Endothelial cell of umbilical vein (primary cell): ENCODE data around the gene STK24. TPM values are rescaled to one million over a fixed set of nuclear protein-coding genes. Genes with fewer than 3 reads are reported as not detected.
A peak's percentile ranks its signal among the peaks of the same experiment; 100 is the strongest.

Experiments
- BruUV-seq: library from RNA; stranded (reverse); fragments of 400-500 nt; replicated peaks from 2 replicates; lab custom pipeline; 2021; lab: Mats Ljungman, UMichigan
- CTCF ChIA-PET: fragments of 300-600, 350-600 bp; sonication (Branson Sonifier 250); formaldehyde crosslinking; loops from one replicate; lab custom pipeline; 2021; ENCODE audit warnings: antibody characterized with exemption, inconsistent platforms; lab: Charles Lee
- POLR2A ChIA-PET: fragments of 300-600, 350-600 bp; sonication (Branson Sonifier 250); formaldehyde crosslinking; loops from one replicate; lab custom pipeline; 2021; ENCODE audit warnings: antibody characterized with exemption, inconsistent platforms; lab: Charles Lee
- DNase-seq: peaks from one replicate; pipeline ENCODE4 v3.0.0-alpha.2; 2011; ENCODE audit warnings: low read depth, low spot score
- FAIRE-seq: peaks from 2 replicates; lab custom pipeline; 2011; peaks lifted over from hg19 to GRCh38; lab: Jason Lieb, UNC
- H2AFZ ChIP-seq: 2 replicates; pipeline ENCODE4 v1.6.0; 2012; ENCODE audit warnings: low read depth, low read length, control low read depth, inconsistent platforms
- H3K27ac ChIP-seq: 2 replicates; pipeline ENCODE4 v1.5.1; 2011; ENCODE audit warnings: low read depth, mild to moderate bottlenecking, control low read depth, low read length, moderate library complexity; ENCODE audit not compliant: insufficient read depth
- H3K27me3 ChIP-seq, 2 experiments: 2 replicates each; pipeline versions ENCODE4 v1.6.0 to v1.6.1; 2011; ENCODE audit warnings: low read length in 2 of 2, mixed read lengths in 1 of 2; ENCODE audit not compliant: control insufficient read depth in 2 of 2, insufficient read depth in 2 of 2
- H3K36me3 ChIP-seq, 2 experiments: 2 replicates in 1 of 2; 3 replicates in 1 of 2; pipeline ENCODE4 v1.5.1; 2011; ENCODE audit warnings: low read length in 2 of 2, mild to moderate bottlenecking in 1 of 2, moderate library complexity in 1 of 2; ENCODE audit not compliant: control insufficient read depth in 2 of 2, insufficient read depth in 2 of 2; ENCODE audit errors: extremely low read depth in 1 of 2
- H3K4me1 ChIP-seq: 3 replicates; pipeline ENCODE4 v1.5.1; 2011; ENCODE audit warnings: mild to moderate bottlenecking, low read length; ENCODE audit not compliant: control insufficient read depth, insufficient read depth; ENCODE audit errors: extremely low read depth
- H3K4me2 ChIP-seq: 2 replicates; pipeline ENCODE4 v1.6.1; 2011; ENCODE audit warnings: low read length, control low read depth, mixed read lengths; ENCODE audit not compliant: insufficient read depth
- H3K4me3 ChIP-seq, 3 experiments: fragments of 200-600 bp in 1 of 3; sonication (generic), shearing (Covaris generic) in 1 of 3; replicated peaks in 1 of 3; 2 replicates each; pipeline ENCODE4 v1.5.1; 2011 to 2016; ENCODE audit warnings: control low read depth in 3 of 3, low read length in 3 of 3, mild to moderate bottlenecking in 2 of 3, inconsistent platforms in 1 of 3, low read depth in 1 of 3, moderate library complexity in 1 of 3; ENCODE audit not compliant: insufficient read depth in 1 of 3
- H3K79me2 ChIP-seq: 2 replicates; pipeline ENCODE4 v1.6.0; 2012; ENCODE audit warnings: low read length, inconsistent platforms; ENCODE audit not compliant: control insufficient read depth, insufficient read depth
- H3K9ac ChIP-seq: replicated peaks from 2 replicates; pipeline ENCODE3; 2011; ENCODE audit warnings: low read length, control low read depth; ENCODE audit not compliant: insufficient read depth; ENCODE audit errors: extremely low read depth
- H3K9me1 ChIP-seq: replicated peaks from 3 replicates; pipeline ENCODE4 v1.6.0; 2011; ENCODE audit warnings: mild to moderate bottlenecking, low read length; ENCODE audit not compliant: control insufficient read depth, insufficient read depth; ENCODE audit errors: extremely low read depth
- H3K9me3 ChIP-seq: replicated peaks from 2 replicates; pipeline ENCODE4 v1.5.1; 2012; ENCODE audit warnings: low read length, inconsistent platforms; ENCODE audit not compliant: control insufficient read depth, insufficient read depth
- H4K20me1 ChIP-seq: replicated peaks from 2 replicates; pipeline ENCODE3; 2011; ENCODE audit warnings: mild to moderate bottlenecking, low read length; ENCODE audit not compliant: control insufficient read depth, insufficient read depth; ENCODE audit errors: extremely low read depth
- EZH2 ChIP-seq: IDR thresholded peaks from 2 replicates; pipeline ENCODE4 v1.6.1; 2012; ENCODE audit warnings: borderline replicate concordance, low read depth, mild to moderate bottlenecking, moderate library complexity, low read length, inconsistent platforms; ENCODE audit not compliant: severe bottlenecking
- FOS ChIP-seq: IDR thresholded peaks from 2 replicates; pipeline ENCODE4 v1.6.1; 2011; ENCODE audit warnings: mild to moderate bottlenecking, low read length, moderate library complexity, borderline replicate concordance; ENCODE audit not compliant: insufficient read depth
- GATA2 ChIP-seq: IDR thresholded peaks from 2 replicates; pipeline ENCODE4 v1.7.0; 2011; ENCODE audit warnings: low read depth, mild to moderate bottlenecking, moderate library complexity, mixed read lengths, low read length; ENCODE audit not compliant: insufficient read length, insufficient read depth
- JUN ChIP-seq: IDR thresholded peaks from 2 replicates; pipeline ENCODE4 v1.6.1; 2011; ENCODE audit warnings: borderline replicate concordance, low read depth; ENCODE audit not compliant: insufficient read length, insufficient read depth
- MAX ChIP-seq: IDR thresholded peaks from 2 replicates; pipeline ENCODE4 v1.6.1; 2011; ENCODE audit not compliant: insufficient read depth, insufficient read length
- MYC ChIP-seq: IDR thresholded peaks from one replicate; pipeline ENCODE4 v1.6.1; 2011; ENCODE audit warnings: mild to moderate bottlenecking, low read depth, low read length
- POLR2A ChIP-seq: IDR thresholded peaks from 2 replicates; pipeline ENCODE4 v1.6.1; 2012; ENCODE audit warnings: low read depth, mild to moderate bottlenecking, control low read depth, low read length
- POLR2AphosphoS5 ChIP-seq: IDR thresholded peaks from 2 replicates; pipeline ENCODE4 v1.6.1; 2012; ENCODE audit warnings: low read depth, mild to moderate bottlenecking, control low read depth, low read length, moderate library complexity; ENCODE audit not compliant: insufficient read depth
- dilution Hi-C: fragments of 300-500 bp; cut with MboI; formaldehyde crosslinking; loops from one replicate; pipeline ENCODE4 v1.15.0; 2019; ENCODE audit warnings: low sequenced_read_pairs; ENCODE audit not compliant: extremely low pct_ligation_motif_present
- intact Hi-C: fragments of 100-400 bp; cut with micrococcal nuclease; formaldehyde crosslinking; loops from one replicate; pipeline ENCODE4 v1.10.0; 2022
- polyA plus RNA-seq, 4 experiments: library from polyadenylated mRNA; depleted of rRNA in 3 of 4; stranded (reverse) in 3 of 4; unstranded in 1 of 4; fragments of >200 nt; gene quantifications; 2 replicates each; pipeline versions ENCODE4 v1.2.1 to v1.2.3, GENCODE V29; 2011 to 2012; ENCODE audit warnings: missing spikeins in 1 of 4
- total RNA-seq: library from RNA; stranded (reverse); gene quantifications from 2 replicates; pipeline ENCODE4 v1.2.3, GENCODE V29; 2021
- TF ChIP-seq, protein P1 (sequence below), 2 donors: IDR thresholded peaks; 1 replicate in 1 of 2; 2 replicates in 1 of 2; pipeline ENCODE4 v1.5.1; 2011; ENCODE audit warnings: low read length in 2 of 2, mild to moderate bottlenecking in 2 of 2, moderate library complexity in 2 of 2, control low read depth in 1 of 2, inconsistent platforms in 1 of 2, low read depth in 1 of 2; ENCODE audit not compliant: insufficient read depth in 1 of 2; ENCODE audit errors: extremely low read depth in 1 of 2

Gene STK24
- total and polyA plus RNA-seq, 2 donors (not counting 3 experiments of a cell fraction or from before 2014, with no cell fraction given): 43.3 to 100 TPM

DNA sequence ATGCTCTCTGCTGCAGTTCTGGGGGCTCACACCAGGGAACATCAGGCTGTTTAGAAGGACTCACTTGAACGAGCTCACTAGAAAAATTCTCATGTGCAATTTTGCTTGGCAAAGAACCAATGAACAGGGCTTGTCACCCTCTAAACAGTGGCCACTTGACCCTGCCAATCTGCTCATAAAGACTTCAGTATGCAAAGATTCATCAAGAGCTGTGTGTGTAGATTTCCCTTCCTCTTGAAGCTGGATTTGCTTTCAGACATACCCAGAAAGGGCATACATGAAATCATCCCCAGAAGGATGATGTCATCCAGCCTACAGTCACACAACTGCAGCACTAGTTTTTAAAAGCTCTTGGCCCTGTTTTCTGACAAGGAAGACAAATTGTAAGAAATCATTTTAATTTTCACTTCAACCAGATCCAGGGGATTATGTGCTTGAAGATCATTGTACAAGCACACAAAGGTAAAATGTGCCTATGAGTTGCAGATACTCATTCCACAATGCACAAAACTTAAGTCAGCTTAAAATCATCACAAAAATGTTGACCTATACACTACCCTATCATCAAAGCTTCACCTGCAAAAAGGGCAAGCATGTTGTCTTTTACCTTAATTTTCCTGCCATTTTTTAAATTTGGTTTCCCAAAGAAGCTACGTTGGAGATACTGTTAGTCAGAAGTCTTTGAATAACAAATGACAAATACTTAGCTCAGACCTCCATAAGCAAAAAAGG, 5.2 kb upstream of the STK24 start:
- H3K9ac ChIP-seq: no peak overlapping the region
- H3K27ac ChIP-seq: no peak overlapping the region
- POLR2A ChIA-PET: interaction anchor here (1.6 kb wide), 1 partner anchor 98 kb away, joined by 3 read pairs; no protein-coding TSS in a partner anchor
- H3K4me2 ChIP-seq: no peak overlapping the region
- CTCF ChIA-PET: interaction anchor here (0.7 to 1.6 kb wide), 10 partner anchors 9 to 136 kb away, joined by 3 to 9 read pairs (median 4); no protein-coding TSS in a partner anchor
- dilution Hi-C loops (loop anchor here (10.0 kb wide), 1 partner anchor 77 kb away; no protein-coding TSS in a partner anchor), intact Hi-C loops (no loop called here)
- TF ChIP-seq MYC: no peak
- TF ChIP-seq POLR2AphosphoS5: no peak
- TF ChIP-seq JUN: peak; percentile 28
- peak; percentile 36 for TF ChIP-seq FOS
- BruUV-seq: no TSS peak
- no peak overlapping the region for H2AFZ ChIP-seq
- FAIRE-seq: peak; percentile 47
- H3K4me1 ChIP-seq: peaks cover 7% of the 10 kb centered on the region
- H3K9me1 ChIP-seq: no peaks in the 10 kb centered on the region
- no peaks in the 10 kb centered on the region for H4K20me1 ChIP-seq
- no peaks in the 10 kb centered on the region for H3K79me2 ChIP-seq
- H3K4me3 ChIP-seq: no peak overlapping the region
- peak; percentile 39 for DNase-seq
- no peaks in the 10 kb centered on the region for H3K9me3 ChIP-seq
- H3K27me3 ChIP-seq: no peaks in the 10 kb centered on the region
- no peaks in the 10 kb centered on the region for H3K36me3 ChIP-seq

GRCh38 chr13:98581381-98581780, 4.5 kb upstream of the STK24 start:
- Histone ChIP-seq H3K4me2 (no peak overlapping the region), H3K79me2 (peaks cover 2% of the 10 kb centered on the region), H3K4me3 (no peak overlapping the region), H3K9ac (no peak overlapping the region), H3K27ac (no peak overlapping the region), H3K9me3 (no peaks in the 10 kb centered on the region), H4K20me1 (no peaks in the 10 kb centered on the region), H3K4me1 (peaks cover 7% of the 10 kb centered on the region), H3K27me3 (no peaks in the 10 kb centered on the region), H3K36me3 (no peaks in the 10 kb centered on the region), H3K9me1 (no peaks in the 10 kb centered on the region), H2AFZ (no peak overlapping the region)
- DNase-seq (no peak), FAIRE-seq (no peak)
- dilution Hi-C loops (loop anchor here (10.0 kb wide), 1 partner anchor 77 kb away; no protein-coding TSS in a partner anchor), intact Hi-C loops (no loop called here)
- BruUV-seq: no TSS peak
- TF ChIP-seq GATA2 (no peak), MAX (no peak), FOS (no peak), JUN (no peak), EZH2 (no peak), MYC (no peak), POLR2AphosphoS5 (no peak), POLR2A (no peak)
- TF ChIP-seq, protein P1, sequence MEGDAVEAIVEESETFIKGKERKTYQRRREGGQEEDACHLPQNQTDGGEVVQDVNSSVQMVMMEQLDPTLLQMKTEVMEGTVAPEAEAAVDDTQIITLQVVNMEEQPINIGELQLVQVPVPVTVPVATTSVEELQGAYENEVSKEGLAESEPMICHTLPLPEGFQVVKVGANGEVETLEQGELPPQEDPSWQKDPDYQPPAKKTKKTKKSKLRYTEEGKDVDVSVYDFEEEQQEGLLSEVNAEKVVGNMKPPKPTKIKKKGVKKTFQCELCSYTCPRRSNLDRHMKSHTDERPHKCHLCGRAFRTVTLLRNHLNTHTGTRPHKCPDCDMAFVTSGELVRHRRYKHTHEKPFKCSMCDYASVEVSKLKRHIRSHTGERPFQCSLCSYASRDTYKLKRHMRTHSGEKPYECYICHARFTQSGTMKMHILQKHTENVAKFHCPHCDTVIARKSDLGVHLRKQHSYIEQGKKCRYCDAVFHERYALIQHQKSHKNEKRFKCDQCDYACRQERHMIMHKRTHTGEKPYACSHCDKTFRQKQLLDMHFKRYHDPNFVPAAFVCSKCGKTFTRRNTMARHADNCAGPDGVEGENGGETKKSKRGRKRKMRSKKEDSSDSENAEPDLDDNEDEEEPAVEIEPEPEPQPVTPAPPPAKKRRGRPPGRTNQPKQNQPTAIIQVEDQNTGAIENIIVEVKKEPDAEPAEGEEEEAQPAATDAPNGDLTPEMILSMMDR (IDR thresholded peaks at IDR 0.05; ENCODE audit: extremely low read depth in 1 of 2, insufficient read depth in 1 of 2, low read depth in 1 of 2, low read length in 2 of 2): no peak
- POLR2A ChIA-PET: interaction anchor here (1.6 kb wide), 1 partner anchor 97 kb away, joined by 3 read pairs; no protein-coding TSS in a partner anchor
- CTCF ChIA-PET: interaction anchor here (1.2 to 2.0 kb wide), 3 partner anchors 24 to 72 kb away, joined by 3 to 6 read pairs (median 4); no protein-coding TSS in a partner anchor
